PC-3 (cell line): ENCODE data around the gene ATG7.
"Not testable (repeated sequence)": the region's sequence is repeated elsewhere in the genome, so short reads cannot be mapped to it uniquely, and the experiment has no call there.

ENCODE experiments used
- CTCF ChIP-seq: fragments of 300-600 bp; sonication (generic); conservative IDR thresholded peaks from 2 replicates; pipeline ENCODE4 v1.5.1; 2017; ENCODE audit warnings: antibody characterized with exemption, low read depth, mild to moderate bottlenecking, low read length
- EZH2phosphoT487 ChIP-seq: fragments of 300-600 bp; sonication (generic); IDR thresholded peaks from 2 replicates; pipeline ENCODE4 v1.6.1; 2018; ENCODE audit warnings: mild to moderate bottlenecking, antibody characterized with exemption, low read length, borderline replicate concordance

- not testable (repeated sequence) for TF ChIP-seq CTCF, EZH2phosphoT487
Measured at GRCh38 chr3:11462673-11463072, 190.5 kb downstream of the ATG7 start.
